ENCODE measurements around the gene RNASE4.
A peak's percentile ranks its signal among the peaks of the same experiment; 100 is the strongest.

The RNASE4 gene

GRCh38 chr14:20707622-20708021, 23.3 kb downstream of the RNASE4 start:
- in situ Hi-C loops (cut with HindIII; ENCODE audit: low sequenced_read_pairs), result no loop called here
- no peak for DNase-seq (ENCODE audit: low read depth)
- no peak for TF ChIP-seq CTCF (IDR thresholded peaks at IDR 0.05; ENCODE audit: low read depth, low read length, missing control alignments)
- no peak overlapping the region for H3K4me3 ChIP-seq (ENCODE audit: low read depth, low read length)

GRCh38 chr14:20711261-20711660, 26.9 kb downstream of the RNASE4 start:
- DNase-seq (ENCODE audit: low read depth), result no peak
- in situ Hi-C loops (cut with HindIII; ENCODE audit: low sequenced_read_pairs), result no loop called here

GRCh38 chr14:20711685-20712084, 27.3 kb downstream of the RNASE4 start:
- no peak overlapping the region for H3K4me3 ChIP-seq (ENCODE audit: low read depth, low read length)
- no peak for DNase-seq (ENCODE audit: low read depth)
- in situ Hi-C loops (cut with HindIII; ENCODE audit: low sequenced_read_pairs), result no loop called here
- TF ChIP-seq CTCF (IDR thresholded peaks at IDR 0.05; ENCODE audit: low read depth, low read length, missing control alignments), result no peak

More at GRCh38 chr14:20711261-20711660, 26.9 kb downstream of the RNASE4 start:
- H3K4me3 ChIP-seq (ENCODE audit: low read depth, low read length), result no peak overlapping the region
- no peak for TF ChIP-seq CTCF (IDR thresholded peaks at IDR 0.05; ENCODE audit: low read depth, low read length, missing control alignments)

GRCh38 chr14:20712904-20713303, 28.5 kb downstream of the RNASE4 start:
- no peak for DNase-seq (ENCODE audit: low read depth)
- no peak for TF ChIP-seq CTCF (IDR thresholded peaks at IDR 0.05; ENCODE audit: low read depth, low read length, missing control alignments)
- in situ Hi-C loops (cut with HindIII; ENCODE audit: low sequenced_read_pairs), result no loop called here
- H3K4me3 ChIP-seq (ENCODE audit: low read depth, low read length), result no peak overlapping the region

- peak; percentile 9 for DNase-seq (ENCODE audit: low read depth)
- in situ Hi-C loops (cut with HindIII; ENCODE audit: low sequenced_read_pairs), result no loop called here
- H3K4me3 ChIP-seq (ENCODE audit: low read depth, low read length), result no peak overlapping the region
- no peak for TF ChIP-seq CTCF (IDR thresholded peaks at IDR 0.05; ENCODE audit: low read depth, low read length, missing control alignments)
These were observed 30.4 kb downstream of the RNASE4 start for GRCh38 chr14:20714593-20715250.

- in situ Hi-C loops (cut with HindIII; ENCODE audit: low sequenced_read_pairs), result no loop called here
- no peak for TF ChIP-seq CTCF (IDR thresholded peaks at IDR 0.05; ENCODE audit: low read depth, low read length, missing control alignments)
- no peak for DNase-seq (ENCODE audit: low read depth)
These were observed 35.4 kb downstream of the RNASE4 start for GRCh38 chr14:20719777-20720176.

More at GRCh38 chr14:20719777-20720176, 35.4 kb downstream of the RNASE4 start:
- H3K4me3 ChIP-seq (ENCODE audit: low read depth, low read length), result no peak overlapping the region

Measured in astrocyte of the cerebellum (primary cell).